ENCODE measurements around the gene APOBEC2. TPM values are rescaled to one million over a fixed set of nuclear protein-coding genes. Genes with fewer than 3 reads are reported as not detected.

The APOBEC2 gene
- total RNA-seq, 1 donor from 2014 or later = not detected

- DNase-seq (ENCODE audit: low read depth) = no peak
- TF ChIP-seq CTCF (IDR thresholded peaks at IDR 0.05; ENCODE audit: insufficient read depth, low read length, poor library complexity, severe bottlenecking) = no peak
These were observed 20.2 kb upstream of the APOBEC2 start for GRCh38 chr6:41032830-41033229.

DNA sequence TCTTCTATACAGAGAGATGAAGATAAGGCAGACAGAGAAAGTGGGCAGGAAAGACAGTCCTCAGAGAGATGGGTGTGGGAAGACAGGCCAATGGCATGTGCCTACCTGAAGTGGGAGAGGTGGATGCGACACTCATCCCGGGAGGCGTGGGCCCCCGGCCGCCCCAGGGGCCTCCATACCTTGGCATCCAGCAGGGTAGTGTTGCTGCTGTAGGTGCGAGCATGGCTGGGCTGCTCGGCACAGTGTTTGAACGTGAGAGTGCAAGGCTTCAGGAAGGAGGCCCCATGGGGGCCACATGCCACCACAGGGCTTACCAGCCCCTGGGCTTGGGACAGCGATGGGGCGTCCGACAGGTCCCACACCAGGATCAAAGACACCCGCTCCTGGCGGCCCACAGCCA, 19.2 kb upstream of the APOBEC2 start:
- no peak for DNase-seq (ENCODE audit: low read depth)
- no peak for TF ChIP-seq CTCF (IDR thresholded peaks at IDR 0.05; ENCODE audit: insufficient read depth, low read length, poor library complexity, severe bottlenecking)
- no peaks in the 10 kb centered on the region for H3K27me3 ChIP-seq (ENCODE audit: control insufficient read depth, insufficient read depth, low read length)
- H3K4me3 ChIP-seq (ENCODE audit: low read depth, low read length) = no peak overlapping the region
- no peaks in the 10 kb centered on the region for H3K36me3 ChIP-seq (ENCODE audit: control insufficient read depth, insufficient read depth, low read length)

More at GRCh38 chr6:41032830-41033229, 20.2 kb upstream of the APOBEC2 start:
- no peaks in the 10 kb centered on the region for H3K36me3 ChIP-seq (ENCODE audit: control insufficient read depth, insufficient read depth, low read length)
- H3K27me3 ChIP-seq (ENCODE audit: control insufficient read depth, insufficient read depth, low read length) = no peaks in the 10 kb centered on the region
- H3K4me3 ChIP-seq (ENCODE audit: low read depth, low read length) = no peak overlapping the region

DNA sequence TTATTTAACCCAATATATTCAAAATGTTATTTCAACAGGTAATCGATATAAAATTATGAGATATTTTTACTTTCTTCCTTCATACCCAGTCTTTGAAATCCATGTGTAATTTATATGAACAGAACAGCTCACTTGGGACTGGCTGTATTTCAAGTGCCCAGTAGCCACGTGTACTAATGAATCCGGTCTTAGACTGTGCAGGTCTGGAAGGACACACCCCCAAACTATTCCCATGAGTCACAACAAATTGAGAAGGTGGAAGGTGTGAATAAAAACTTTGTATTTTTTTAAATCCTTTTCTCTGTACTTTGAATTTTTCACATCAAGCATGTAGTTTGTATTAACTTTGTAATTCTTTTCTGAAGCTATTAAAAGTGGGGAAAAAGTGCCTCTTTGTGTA, 16.8 kb upstream of the APOBEC2 start:
- no peak for TF ChIP-seq CTCF (IDR thresholded peaks at IDR 0.05; ENCODE audit: insufficient read depth, low read length, poor library complexity, severe bottlenecking)
- Histone ChIP-seq H3K36me3 (ENCODE audit: control insufficient read depth, insufficient read depth, low read length) (no peaks in the 10 kb centered on the region), H3K4me3 (ENCODE audit: low read depth, low read length) (no peak overlapping the region), H3K27me3 (ENCODE audit: control insufficient read depth, insufficient read depth, low read length) (no peaks in the 10 kb centered on the region)
- peak; percentile 45 for DNase-seq (ENCODE audit: low read depth)

- no peak for TF ChIP-seq CTCF (IDR thresholded peaks at IDR 0.05; ENCODE audit: insufficient read depth, low read length, poor library complexity, severe bottlenecking)
- no peaks in the 10 kb centered on the region for H3K36me3 ChIP-seq (ENCODE audit: control insufficient read depth, insufficient read depth, low read length)
- no peaks in the 10 kb centered on the region for H3K27me3 ChIP-seq (ENCODE audit: control insufficient read depth, insufficient read depth, low read length)
- no peak for DNase-seq (ENCODE audit: low read depth)
- no peak overlapping the region for H3K4me3 ChIP-seq (ENCODE audit: low read depth, low read length)
These were observed 16.4 kb upstream of the APOBEC2 start for GRCh38 chr6:41036601-41037000.

DNA sequence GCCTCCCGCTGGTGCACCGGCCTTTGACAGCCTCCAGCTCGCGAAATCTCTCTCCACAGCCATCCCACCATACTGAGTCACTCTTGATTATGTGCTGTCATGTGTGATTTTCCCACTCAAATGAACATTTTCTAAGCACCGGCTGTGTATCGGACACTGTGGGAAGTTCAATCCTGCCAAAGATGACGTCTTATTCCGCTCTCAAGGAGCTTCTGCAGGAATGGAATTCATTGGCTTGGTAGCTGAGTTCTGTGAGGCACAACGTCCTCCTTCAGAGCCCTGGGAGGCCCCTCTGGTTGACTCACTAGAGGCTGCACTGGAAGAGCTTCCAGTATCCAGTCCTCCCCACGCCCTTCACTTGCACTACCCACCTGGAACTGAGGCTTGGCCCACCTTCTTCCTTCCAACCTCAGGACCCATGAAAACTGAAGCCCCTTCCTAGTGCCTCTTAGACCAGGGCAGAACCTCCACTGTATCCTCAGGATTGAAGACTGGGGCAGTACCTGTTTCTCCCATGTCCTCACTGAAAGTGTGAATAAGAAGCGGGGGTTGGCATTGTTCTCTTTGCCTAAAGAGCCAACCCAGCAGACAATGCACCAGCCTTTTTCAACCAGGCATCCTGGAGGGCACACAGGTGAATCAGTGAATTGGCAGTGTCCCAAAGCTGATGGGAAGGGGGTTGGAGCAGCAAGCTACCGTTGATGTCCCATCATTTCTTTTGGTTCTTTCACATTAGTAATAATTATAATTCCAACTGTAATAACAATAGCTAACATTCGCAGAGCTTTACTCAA, 15.7 kb upstream of the APOBEC2 start:
- no peak for TF ChIP-seq CTCF (IDR thresholded peaks at IDR 0.05; ENCODE audit: insufficient read depth, low read length, poor library complexity, severe bottlenecking)
- no peaks in the 10 kb centered on the region for H3K27me3 ChIP-seq (ENCODE audit: control insufficient read depth, insufficient read depth, low read length)
- no peak for DNase-seq (ENCODE audit: low read depth)
- no peak overlapping the region for H3K4me3 ChIP-seq (ENCODE audit: low read depth, low read length)
- H3K36me3 ChIP-seq (ENCODE audit: control insufficient read depth, insufficient read depth, low read length) = no peaks in the 10 kb centered on the region

GRCh38 chr6:41038205-41038604, 14.8 kb upstream of the APOBEC2 start:
- no peak for DNase-seq (ENCODE audit: low read depth)
- Histone ChIP-seq H3K4me3 (ENCODE audit: low read depth, low read length) (peak overlapping the region; percentile 31), H3K36me3 (ENCODE audit: control insufficient read depth, insufficient read depth, low read length) (no peaks in the 10 kb centered on the region), H3K27me3 (ENCODE audit: control insufficient read depth, insufficient read depth, low read length) (no peaks in the 10 kb centered on the region)
- TF ChIP-seq CTCF (IDR thresholded peaks at IDR 0.05; ENCODE audit: insufficient read depth, low read length, poor library complexity, severe bottlenecking) = no peak
